ENCODE data around the gene UBE2QL1. TPM values are rescaled to one million over a fixed set of nuclear protein-coding genes. Genes with fewer than 3 reads are reported as not detected.

UBE2QL1 gene
- total RNA-seq, 4 donors from 2014 or later = 0.68 to 3.6 (median 1.5) TPM

DNA sequence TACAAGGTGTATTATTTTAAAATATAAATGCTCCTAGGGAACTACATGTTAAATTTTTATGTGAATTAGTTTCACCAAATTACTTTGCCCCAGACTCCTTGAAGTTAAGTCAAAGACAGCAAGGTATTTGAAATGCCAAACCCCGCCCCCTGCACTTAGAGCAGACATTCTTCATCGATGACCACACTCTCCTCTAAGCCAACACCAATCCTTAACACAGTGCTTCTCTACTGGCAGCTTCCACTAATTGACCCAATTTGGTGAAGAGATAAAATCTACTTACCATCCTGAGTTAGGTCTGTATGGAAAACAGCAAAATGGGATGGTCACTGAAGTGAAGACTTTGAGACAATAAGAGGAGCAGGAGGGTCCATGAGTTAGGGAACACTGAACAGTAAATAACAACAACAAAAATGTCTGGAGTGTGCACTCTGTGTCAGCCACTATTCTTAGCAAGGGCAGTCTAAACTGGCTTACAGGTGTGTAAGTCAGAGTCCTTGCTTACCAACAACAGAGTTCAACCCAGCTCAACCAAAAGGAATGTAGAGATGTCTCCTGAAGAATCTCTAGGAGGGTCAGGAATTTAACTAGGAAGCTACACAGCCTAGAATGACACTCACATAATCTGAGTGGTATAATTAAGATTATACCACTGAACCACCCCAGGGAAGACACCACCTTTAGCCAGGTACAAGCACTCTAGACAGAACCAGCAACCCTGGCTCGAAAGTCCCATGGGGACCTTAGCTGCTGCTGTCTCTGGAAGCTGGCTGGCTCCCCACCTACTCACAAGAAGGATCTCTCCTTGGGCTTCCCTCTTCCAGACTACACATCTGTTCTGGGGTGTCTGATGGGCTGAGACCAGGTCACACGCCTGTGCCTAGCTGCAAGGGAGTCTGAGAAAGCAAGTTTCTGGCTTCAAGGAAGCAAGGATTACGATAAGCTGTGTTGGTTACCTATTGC is 8.8 kb upstream of the UBE2QL1 start:
- TF ChIP-seq, protein P1, sequence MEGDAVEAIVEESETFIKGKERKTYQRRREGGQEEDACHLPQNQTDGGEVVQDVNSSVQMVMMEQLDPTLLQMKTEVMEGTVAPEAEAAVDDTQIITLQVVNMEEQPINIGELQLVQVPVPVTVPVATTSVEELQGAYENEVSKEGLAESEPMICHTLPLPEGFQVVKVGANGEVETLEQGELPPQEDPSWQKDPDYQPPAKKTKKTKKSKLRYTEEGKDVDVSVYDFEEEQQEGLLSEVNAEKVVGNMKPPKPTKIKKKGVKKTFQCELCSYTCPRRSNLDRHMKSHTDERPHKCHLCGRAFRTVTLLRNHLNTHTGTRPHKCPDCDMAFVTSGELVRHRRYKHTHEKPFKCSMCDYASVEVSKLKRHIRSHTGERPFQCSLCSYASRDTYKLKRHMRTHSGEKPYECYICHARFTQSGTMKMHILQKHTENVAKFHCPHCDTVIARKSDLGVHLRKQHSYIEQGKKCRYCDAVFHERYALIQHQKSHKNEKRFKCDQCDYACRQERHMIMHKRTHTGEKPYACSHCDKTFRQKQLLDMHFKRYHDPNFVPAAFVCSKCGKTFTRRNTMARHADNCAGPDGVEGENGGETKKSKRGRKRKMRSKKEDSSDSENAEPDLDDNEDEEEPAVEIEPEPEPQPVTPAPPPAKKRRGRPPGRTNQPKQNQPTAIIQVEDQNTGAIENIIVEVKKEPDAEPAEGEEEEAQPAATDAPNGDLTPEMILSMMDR (IDR thresholded peaks at IDR 0.05; ENCODE audit: low read depth) = no peak

DNA sequence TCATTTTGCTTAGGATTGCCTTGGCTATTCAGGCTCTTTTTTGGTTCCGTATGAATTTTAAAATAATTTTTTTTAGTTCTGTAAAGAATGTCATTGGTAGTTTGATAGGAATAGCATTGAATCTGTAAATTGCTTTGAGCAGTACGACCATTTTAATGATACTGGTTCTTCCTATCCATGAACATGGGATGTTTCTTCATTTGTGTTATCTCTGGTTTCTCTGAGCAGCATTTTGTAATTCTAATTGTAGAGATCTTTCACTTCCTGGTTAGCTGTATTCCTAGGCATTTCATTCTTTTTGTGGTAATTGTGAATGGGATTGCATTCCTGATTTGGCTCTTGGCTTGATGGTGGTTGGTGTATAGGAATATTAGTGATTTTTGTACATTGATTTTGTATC is 6.3 kb upstream of the UBE2QL1 start:
- TF ChIP-seq, protein P1 (IDR thresholded peaks at IDR 0.05; ENCODE audit: low read depth) = no peak

DNA sequence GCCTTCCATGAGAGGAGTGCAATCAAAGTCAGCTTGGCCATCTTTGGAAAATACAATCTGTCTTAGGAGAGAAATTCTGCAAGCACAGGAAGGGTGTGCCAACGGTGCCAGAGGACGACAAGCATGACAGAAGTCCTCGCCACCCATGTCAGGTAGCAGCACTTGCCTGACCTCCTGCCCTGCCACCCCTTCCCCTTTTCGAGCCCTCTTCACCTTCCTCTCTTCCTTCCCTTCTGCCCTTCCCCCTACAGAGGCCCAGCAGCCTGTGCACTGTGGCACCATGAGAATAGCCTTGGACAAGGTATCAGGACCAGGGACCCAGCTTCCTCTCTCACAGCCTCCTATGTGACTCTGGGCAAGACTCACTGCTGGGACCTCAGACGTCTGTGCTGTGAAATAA is 5.3 kb upstream of the UBE2QL1 start:
- TF ChIP-seq, protein P1 (IDR thresholded peaks at IDR 0.05; ENCODE audit: low read depth) = no peak

DNA sequence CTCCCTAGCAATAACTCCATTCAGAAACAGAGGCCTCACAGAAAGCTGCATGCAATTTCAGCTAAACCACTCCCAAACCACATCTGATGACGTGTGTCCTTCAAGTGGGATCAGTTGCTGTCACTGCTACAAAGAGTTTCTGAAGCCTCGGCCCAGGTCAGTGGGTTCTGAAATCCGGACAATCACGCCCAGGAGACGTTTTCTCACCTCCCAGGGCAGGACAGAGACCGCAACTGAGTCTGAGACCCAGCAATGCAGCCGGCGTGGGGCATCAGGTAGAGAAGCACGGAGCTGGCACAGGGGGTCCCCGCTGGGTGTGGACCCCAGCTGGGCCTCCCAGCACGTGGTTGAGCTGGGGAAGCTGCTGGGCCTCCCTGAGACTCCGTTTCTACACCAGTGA is 2.6 kb upstream of the UBE2QL1 start:
- TF ChIP-seq, protein P1 (IDR thresholded peaks at IDR 0.05; ENCODE audit: low read depth) = no peak

DNA sequence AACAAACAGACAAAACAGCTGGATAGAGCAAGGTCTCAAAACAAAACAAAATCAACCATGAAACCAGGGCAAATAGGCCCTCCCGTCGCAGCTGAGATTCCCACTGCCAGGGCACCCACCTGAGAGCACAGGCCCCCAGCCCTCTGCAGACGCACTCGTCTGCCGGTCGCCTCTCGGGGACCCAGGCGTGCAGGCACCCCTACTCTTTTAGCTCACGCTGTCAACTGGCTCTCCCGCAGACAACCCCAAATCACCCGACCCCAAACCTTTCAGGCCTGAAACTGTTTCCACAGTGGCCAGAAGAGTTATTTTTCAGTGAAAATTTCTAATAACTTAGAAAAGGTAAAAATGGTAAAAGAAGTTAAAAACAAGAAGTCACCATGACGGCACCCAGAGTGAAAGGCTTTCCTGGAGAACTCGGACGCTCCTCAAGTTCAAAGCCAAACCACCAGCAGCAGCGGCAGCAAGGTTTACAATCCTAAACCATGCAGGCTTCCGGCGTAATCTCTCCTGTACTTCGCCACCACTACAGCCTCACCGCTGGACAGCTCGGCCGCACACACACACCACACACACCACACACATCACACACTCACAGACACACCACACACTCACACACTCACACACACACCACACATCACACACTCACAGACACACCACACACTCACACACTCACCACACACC is 1.9 kb upstream of the UBE2QL1 start:
- TF ChIP-seq, protein P1 (IDR thresholded peaks at IDR 0.05; ENCODE audit: low read depth) = no peak

DNA sequence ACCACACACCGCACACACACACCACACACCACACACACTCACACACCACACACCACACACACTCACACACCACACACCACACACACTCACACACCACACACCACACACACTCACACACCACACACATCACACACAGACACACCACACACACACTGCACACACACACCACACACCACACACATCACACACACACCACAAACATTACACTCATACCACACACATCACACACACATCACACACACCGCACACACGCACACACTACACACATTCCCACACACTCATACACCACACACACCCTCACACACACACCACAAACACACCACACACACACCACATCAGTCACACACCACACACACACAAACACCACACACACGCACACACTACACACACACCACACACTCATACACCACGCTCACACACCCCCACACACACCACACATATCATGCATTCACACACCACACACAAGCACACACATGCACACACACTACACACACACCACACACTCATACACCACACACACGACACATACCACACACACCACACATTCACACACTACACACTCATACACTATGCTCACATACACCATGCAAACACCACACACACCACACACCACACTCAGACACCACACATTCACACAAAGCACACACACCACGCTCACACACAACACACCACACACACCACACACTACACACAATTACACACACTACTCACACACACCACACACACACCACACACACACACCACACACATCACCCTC is 1.1 kb upstream of the UBE2QL1 start:
- TF ChIP-seq, protein P1 (IDR thresholded peaks at IDR 0.05; ENCODE audit: low read depth) = no peak

DNA sequence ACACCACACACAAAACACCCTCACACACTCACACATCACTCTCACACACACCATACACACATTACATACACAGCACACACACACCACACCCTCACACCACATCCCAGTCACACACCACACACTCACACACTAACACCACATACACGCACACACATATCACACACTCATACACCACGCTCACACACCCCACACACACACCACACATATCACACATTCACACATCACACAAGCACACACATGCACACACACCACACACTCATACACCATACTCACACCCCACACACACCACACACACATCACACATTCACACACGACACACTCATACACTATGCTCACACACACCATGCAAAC is 543 bp upstream of the UBE2QL1 start:
- TF ChIP-seq, protein P1 (IDR thresholded peaks at IDR 0.05; ENCODE audit: low read depth) = no peak
